Choroid plexus epithelial cell (primary cell): Measurements from ENCODE around the gene SMIM14.

Source experiments
- DNase-seq: peaks from one replicate; pipeline ENCODE4 v3.0.0-alpha.2; 2010; ENCODE audit warnings: low read depth
- H3K4me3 ChIP-seq: 2 replicates; pipeline ENCODE4 v1.5.1; 2011; ENCODE audit warnings: low read depth, mild to moderate bottlenecking, control low read depth, low read length, moderate library complexity
- TF ChIP-seq, protein P1 (sequence below): conservative IDR thresholded peaks from 2 replicates; pipeline ENCODE4 v1.5.1; 2011; ENCODE audit warnings: low read depth, mild to moderate bottlenecking, control low read depth, inconsistent platforms, low read length, moderate library complexity

Gene SMIM14

DNA sequence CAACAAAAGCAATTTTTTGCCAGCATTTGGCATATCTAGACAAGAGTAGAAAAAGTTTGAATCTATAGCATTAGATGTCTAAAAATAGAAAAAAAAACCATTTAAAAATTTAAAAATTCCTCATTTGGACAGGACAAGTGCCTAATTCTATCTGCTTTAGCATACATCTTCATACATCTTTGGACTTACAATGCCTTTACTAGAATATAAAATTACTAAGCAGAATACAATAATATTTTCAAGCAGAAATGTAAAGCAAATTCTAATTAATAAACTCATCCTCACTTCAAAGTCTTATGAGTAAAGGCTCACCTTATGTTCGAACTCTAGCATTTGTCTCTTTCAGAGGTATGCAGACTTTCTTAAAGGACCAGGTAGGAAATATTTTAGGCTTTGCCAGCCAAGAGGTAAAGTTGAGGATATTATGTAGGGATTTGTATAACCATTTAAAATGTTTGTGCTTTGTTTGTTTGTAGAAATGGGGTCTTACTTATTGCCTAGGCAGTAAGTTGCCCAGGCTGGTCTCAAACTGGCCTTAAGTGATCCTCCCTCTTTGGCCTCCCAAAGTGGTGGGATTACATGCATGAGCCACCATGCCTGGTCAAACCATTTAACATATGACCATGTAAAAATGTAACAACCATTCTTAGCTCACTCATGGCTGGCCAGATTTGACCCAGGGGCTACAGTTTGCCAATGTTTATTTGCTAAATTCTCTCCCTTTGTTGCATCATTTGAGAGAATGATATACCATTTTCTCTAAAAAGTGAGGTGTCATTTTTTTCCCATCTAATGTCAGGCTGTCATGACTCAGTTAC is 140.5 kb downstream of the SMIM14 start:
- peak; percentile 17 for DNase-seq
- H3K4me3 ChIP-seq: no peak overlapping the region
- TF ChIP-seq, protein P1, sequence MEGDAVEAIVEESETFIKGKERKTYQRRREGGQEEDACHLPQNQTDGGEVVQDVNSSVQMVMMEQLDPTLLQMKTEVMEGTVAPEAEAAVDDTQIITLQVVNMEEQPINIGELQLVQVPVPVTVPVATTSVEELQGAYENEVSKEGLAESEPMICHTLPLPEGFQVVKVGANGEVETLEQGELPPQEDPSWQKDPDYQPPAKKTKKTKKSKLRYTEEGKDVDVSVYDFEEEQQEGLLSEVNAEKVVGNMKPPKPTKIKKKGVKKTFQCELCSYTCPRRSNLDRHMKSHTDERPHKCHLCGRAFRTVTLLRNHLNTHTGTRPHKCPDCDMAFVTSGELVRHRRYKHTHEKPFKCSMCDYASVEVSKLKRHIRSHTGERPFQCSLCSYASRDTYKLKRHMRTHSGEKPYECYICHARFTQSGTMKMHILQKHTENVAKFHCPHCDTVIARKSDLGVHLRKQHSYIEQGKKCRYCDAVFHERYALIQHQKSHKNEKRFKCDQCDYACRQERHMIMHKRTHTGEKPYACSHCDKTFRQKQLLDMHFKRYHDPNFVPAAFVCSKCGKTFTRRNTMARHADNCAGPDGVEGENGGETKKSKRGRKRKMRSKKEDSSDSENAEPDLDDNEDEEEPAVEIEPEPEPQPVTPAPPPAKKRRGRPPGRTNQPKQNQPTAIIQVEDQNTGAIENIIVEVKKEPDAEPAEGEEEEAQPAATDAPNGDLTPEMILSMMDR: no peak
